Measurements from ENCODE around the gene COL9A3.
A peak's percentile ranks its signal among the peaks of the same experiment; 100 is the strongest.

COL9A3 gene

DNA sequence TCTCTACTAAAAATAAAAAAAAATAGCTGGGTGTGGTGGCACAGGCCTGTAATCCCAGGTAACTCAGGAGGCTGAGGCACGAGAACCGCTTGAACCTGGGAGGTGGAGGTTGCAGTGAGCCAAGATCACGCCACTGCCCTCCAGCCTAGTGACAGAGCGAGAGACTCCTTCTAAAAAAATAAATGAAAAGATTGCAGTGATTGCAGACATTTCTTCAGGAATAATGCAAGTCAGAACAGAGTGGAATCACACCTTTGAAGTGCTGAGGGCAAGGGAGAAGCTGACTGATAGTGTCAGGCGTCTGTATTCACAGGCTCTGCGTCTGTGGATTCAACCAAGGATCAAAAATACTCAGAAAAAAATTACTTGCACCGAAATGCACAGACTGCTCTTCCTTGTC is 47.4 kb downstream of the COL9A3 start:
- no peak overlapping the region for H3K27ac ChIP-seq (replicated peaks)
- DNase-seq (ENCODE audit: low read depth in 1 of 2, low spot score in 1 of 2): no peak

DNA sequence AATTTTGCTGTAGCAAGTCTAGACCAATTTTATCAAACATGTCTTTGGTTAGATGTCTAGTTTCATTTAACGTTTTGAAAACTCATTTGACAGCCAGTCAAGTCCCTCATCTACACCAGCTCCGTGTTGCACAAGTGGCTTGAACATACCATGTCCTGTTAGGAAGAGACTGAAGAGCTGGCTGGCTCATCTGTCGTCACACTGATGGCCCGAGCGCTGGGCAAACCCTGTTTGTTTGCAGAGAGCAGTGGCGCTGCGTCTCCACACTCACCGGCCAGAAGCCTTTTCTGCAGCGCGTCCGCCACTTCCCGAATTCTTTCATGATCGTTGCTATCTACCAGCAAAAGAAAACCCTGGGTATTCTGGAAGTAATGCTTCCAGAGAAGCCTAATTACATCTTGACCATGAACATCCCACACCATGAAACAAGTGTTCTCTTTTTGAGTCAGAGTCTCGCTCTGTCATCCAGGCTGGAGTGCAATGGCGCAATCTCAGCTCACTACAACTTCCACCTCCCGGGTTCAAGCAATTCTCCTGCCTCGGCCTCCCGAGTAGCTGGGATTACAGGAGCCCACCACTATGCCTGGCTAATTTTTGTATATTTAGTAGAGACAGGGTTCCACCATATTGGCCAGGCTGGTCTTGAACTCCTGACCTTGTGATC is 55.5 kb downstream of the COL9A3 start:
- Histone ChIP-seq H3K4me3 (replicated peaks; ENCODE audit: insufficient read depth, low read length) (no peak overlapping the region), H3K27ac (replicated peaks) (no peak overlapping the region), H3K27me3 (ENCODE audit: insufficient read depth, poor library complexity, severe bottlenecking) (no peaks in the 10 kb centered on the region)
- DNase-seq (ENCODE audit: low read depth in 1 of 2, low spot score in 1 of 2): peak in 1 of 2 experiments; percentile 59
- TF ChIP-seq POLR2AphosphoS5 (IDR thresholded peaks at IDR 0.05; ENCODE audit: low read depth) (no peak), GABPA (IDR thresholded peaks at IDR 0.05; ENCODE audit: low read depth) (no peak), SPI1 (IDR thresholded peaks at IDR 0.05; ENCODE audit: borderline replicate concordance, low read depth) (peak; percentile 17; the same call in 1 of the 2 replicates)
- TF ChIP-seq, protein P1, sequence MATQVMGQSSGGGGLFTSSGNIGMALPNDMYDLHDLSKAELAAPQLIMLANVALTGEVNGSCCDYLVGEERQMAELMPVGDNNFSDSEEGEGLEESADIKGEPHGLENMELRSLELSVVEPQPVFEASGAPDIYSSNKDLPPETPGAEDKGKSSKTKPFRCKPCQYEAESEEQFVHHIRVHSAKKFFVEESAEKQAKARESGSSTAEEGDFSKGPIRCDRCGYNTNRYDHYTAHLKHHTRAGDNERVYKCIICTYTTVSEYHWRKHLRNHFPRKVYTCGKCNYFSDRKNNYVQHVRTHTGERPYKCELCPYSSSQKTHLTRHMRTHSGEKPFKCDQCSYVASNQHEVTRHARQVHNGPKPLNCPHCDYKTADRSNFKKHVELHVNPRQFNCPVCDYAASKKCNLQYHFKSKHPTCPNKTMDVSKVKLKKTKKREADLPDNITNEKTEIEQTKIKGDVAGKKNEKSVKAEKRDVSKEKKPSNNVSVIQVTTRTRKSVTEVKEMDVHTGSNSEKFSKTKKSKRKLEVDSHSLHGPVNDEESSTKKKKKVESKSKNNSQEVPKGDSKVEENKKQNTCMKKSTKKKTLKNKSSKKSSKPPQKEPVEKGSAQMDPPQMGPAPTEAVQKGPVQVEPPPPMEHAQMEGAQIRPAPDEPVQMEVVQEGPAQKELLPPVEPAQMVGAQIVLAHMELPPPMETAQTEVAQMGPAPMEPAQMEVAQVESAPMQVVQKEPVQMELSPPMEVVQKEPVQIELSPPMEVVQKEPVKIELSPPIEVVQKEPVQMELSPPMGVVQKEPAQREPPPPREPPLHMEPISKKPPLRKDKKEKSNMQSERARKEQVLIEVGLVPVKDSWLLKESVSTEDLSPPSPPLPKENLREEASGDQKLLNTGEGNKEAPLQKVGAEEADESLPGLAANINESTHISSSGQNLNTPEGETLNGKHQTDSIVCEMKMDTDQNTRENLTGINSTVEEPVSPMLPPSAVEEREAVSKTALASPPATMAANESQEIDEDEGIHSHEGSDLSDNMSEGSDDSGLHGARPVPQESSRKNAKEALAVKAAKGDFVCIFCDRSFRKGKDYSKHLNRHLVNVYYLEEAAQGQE (IDR thresholded peaks at IDR 0.05; ENCODE audit: insufficient replicate concordance, low read depth): no peak
- TF ChIP-seq, protein P2, sequence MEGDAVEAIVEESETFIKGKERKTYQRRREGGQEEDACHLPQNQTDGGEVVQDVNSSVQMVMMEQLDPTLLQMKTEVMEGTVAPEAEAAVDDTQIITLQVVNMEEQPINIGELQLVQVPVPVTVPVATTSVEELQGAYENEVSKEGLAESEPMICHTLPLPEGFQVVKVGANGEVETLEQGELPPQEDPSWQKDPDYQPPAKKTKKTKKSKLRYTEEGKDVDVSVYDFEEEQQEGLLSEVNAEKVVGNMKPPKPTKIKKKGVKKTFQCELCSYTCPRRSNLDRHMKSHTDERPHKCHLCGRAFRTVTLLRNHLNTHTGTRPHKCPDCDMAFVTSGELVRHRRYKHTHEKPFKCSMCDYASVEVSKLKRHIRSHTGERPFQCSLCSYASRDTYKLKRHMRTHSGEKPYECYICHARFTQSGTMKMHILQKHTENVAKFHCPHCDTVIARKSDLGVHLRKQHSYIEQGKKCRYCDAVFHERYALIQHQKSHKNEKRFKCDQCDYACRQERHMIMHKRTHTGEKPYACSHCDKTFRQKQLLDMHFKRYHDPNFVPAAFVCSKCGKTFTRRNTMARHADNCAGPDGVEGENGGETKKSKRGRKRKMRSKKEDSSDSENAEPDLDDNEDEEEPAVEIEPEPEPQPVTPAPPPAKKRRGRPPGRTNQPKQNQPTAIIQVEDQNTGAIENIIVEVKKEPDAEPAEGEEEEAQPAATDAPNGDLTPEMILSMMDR (IDR thresholded peaks at IDR 0.05; ENCODE audit: insufficient read depth, low read length): no peak

More for the DNA sequence above, 47.4 kb downstream of the COL9A3 start:
- Histone ChIP-seq H3K27me3 (ENCODE audit: insufficient read depth, poor library complexity, severe bottlenecking) (no peaks in the 10 kb centered on the region), H3K4me3 (replicated peaks; ENCODE audit: insufficient read depth, low read length) (no peak overlapping the region)
- TF ChIP-seq, protein P2 (IDR thresholded peaks at IDR 0.05; ENCODE audit: insufficient read depth, low read length): no peak
- no peak for TF ChIP-seq GABPA (IDR thresholded peaks at IDR 0.05; ENCODE audit: low read depth)
- TF ChIP-seq POLR2AphosphoS5 (IDR thresholded peaks at IDR 0.05; ENCODE audit: low read depth): no peak

DNA sequence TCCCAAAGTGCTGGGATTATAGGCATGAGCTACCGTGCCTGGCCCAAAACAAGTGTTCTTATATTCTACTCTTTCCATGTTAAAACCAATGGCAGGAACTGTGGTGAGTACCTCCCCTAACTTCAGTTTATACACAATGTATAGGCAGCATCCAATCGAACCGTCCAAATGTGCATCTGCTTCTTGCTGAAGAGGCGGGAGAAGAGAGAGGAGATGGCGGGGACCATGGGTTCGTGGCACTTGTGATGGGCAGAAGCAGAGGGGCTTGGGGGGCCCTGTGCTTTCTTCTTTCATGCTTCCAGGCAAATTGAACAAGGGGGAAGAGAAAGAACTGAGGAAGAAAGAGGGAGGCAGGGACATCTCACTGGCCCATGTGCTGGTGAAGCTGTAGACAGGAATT is 56.0 kb downstream of the COL9A3 start:
- TF ChIP-seq POLR2AphosphoS5 (IDR thresholded peaks at IDR 0.05; ENCODE audit: low read depth): no peak
- TF ChIP-seq, protein P1 (IDR thresholded peaks at IDR 0.05; ENCODE audit: insufficient replicate concordance, low read depth): no peak
- no peak for TF ChIP-seq SPI1 (IDR thresholded peaks at IDR 0.05; ENCODE audit: borderline replicate concordance, low read depth)
- no peak for TF ChIP-seq GABPA (IDR thresholded peaks at IDR 0.05; ENCODE audit: low read depth)
- TF ChIP-seq, protein P2 (IDR thresholded peaks at IDR 0.05; ENCODE audit: insufficient read depth, low read length): no peak
- H3K27ac ChIP-seq (replicated peaks): peak overlapping the region; percentile 56; the same call in 1 of the 2 replicates
- no peak overlapping the region for H3K4me3 ChIP-seq (replicated peaks; ENCODE audit: insufficient read depth, low read length)

DNA sequence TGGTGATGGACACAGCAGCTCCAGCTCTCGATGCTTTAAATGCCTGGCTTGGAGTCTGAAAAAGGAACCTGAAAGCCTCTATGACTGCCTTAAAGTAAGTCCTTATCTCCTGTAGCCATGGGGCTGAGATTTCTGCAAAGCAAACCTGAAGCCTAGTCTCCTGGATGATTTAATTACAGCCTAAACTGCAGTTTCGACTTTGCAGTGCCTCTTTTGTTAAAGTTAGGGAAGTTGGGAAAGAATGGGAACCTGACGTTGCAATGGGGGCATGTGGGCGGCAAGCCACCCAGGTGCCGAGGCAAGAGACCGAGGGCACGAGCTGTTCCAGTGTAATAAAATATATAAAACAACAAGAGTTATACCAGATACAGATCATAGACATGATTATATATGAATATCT is 56.4 kb downstream of the COL9A3 start:
- peak overlapping the region; percentile 56 for H3K27ac ChIP-seq (replicated peaks)
- DNase-seq (ENCODE audit: low read depth in 1 of 2, low spot score in 1 of 2): no peak
- TF ChIP-seq, protein P2 (IDR thresholded peaks at IDR 0.05; ENCODE audit: insufficient read depth, low read length): no peak
- TF ChIP-seq GABPA (IDR thresholded peaks at IDR 0.05; ENCODE audit: low read depth) (no peak), POLR2AphosphoS5 (IDR thresholded peaks at IDR 0.05; ENCODE audit: low read depth) (no peak), SPI1 (IDR thresholded peaks at IDR 0.05; ENCODE audit: borderline replicate concordance, low read depth) (no peak)
- TF ChIP-seq, protein P1 (IDR thresholded peaks at IDR 0.05; ENCODE audit: insufficient replicate concordance, low read depth): no peak
- no peak overlapping the region for H3K4me3 ChIP-seq (replicated peaks; ENCODE audit: insufficient read depth, low read length)
- H3K27me3 ChIP-seq (ENCODE audit: insufficient read depth, poor library complexity, severe bottlenecking): no peaks in the 10 kb centered on the region

More for the DNA sequence above, 56.0 kb downstream of the COL9A3 start:
- DNase-seq (ENCODE audit: low read depth in 1 of 2, low spot score in 1 of 2): no peak
- no peaks in the 10 kb centered on the region for H3K27me3 ChIP-seq (ENCODE audit: insufficient read depth, poor library complexity, severe bottlenecking)

All from HL-60 (cell line).